ENCODE results near the gene DNAJC18.

DNA sequence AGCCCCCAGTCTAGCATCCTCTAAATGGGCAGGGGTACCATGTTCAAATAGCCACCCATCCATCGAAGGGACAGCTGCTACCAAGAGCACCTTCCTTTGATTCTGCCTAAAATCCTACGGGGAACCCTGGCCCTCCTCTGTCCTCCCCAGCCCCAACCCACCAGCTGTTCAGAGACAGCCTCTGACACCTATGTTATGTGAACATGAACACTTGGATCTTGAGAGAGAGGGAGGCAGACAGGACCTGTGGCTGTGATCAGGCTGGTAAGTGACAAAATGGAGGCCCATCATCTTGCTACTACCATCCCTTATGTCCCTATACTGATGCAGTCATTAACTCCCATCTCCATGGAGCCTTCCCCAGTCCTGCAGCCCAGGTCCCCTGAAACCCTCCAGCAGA lies 64.4 kb downstream of the DNAJC18 start:
- no peak for TF ChIP-seq CTCF (IDR thresholded peaks at IDR 0.05)
- no peak for TF ChIP-seq EP300 (IDR thresholded peaks at IDR 0.05)
- no peak for TF ChIP-seq POLR2A (IDR thresholded peaks at IDR 0.05)

Data from gastroesophageal sphincter (tissue), 3 donors.